Activated CD4-positive, alpha-beta T cell treated with anti-CD3 and anti-CD28 coated beads, Interleukin-10, Interleukin-2, amounts not matched to agents 100 ng/mL and 50 ng/mL, durations not matched to agents 16 hours and 8 hours (primary cell): ENCODE data around the gene S100A5.
A peak's percentile ranks its signal among the peaks of the same experiment; 100 is the strongest.

Experiments used
- DNase-seq: peaks from one replicate; pipeline ENCODE4 v3.0.0-alpha.2; 2020

The S100A5 gene

GRCh38 chr1:153503766-153504165 is 37.0 kb downstream of the S100A5 start:
- no peak for DNase-seq

DNA sequence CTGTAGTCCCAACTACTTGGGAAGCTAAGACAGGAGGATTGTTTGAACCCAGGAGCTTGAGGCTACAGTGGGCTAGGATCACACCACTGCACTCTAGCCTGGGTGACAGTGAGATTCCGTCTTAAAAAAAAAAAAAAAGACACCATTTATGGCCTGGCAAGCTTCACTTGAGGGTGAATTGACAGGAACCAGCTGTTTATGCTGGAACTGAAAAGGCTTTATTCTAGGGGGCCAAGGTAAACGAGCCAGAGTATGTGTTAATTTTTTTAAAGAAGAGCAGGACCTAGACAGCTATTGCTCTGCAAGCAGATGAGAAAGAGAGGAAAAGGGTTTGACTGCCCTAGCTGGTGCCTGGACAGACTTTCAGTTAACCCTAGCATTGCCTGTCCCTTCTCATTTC is 42.0 kb downstream of the S100A5 start:
- no peak for DNase-seq

DNA sequence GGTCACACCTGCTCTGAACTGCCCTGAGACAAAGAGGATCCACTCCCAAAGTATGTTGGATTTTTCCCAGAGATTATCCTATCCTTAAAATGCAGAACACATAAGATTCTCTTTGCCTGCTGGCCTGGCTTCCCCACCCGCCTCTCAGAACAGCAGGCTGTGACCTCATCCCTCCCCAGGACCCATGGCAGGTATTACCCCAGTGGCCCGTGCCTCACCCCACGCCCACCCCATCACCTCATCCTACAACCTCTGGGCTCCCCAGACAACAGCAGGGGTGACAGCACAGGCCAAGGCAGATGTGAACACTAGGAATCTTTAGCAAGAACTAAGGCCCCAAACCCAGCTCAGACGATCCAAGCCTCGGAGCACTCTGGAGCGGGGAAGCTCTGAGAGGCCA is 45.2 kb downstream of the S100A5 start:
- no peak for DNase-seq

GRCh38 chr1:153494976-153495535 is 45.7 kb downstream of the S100A5 start:
- DNase-seq, result peak; percentile 81

- DNase-seq, result no peak
Observed at GRCh38 chr1:153493343-153493960, 47.3 kb downstream of the S100A5 start.

DNA sequence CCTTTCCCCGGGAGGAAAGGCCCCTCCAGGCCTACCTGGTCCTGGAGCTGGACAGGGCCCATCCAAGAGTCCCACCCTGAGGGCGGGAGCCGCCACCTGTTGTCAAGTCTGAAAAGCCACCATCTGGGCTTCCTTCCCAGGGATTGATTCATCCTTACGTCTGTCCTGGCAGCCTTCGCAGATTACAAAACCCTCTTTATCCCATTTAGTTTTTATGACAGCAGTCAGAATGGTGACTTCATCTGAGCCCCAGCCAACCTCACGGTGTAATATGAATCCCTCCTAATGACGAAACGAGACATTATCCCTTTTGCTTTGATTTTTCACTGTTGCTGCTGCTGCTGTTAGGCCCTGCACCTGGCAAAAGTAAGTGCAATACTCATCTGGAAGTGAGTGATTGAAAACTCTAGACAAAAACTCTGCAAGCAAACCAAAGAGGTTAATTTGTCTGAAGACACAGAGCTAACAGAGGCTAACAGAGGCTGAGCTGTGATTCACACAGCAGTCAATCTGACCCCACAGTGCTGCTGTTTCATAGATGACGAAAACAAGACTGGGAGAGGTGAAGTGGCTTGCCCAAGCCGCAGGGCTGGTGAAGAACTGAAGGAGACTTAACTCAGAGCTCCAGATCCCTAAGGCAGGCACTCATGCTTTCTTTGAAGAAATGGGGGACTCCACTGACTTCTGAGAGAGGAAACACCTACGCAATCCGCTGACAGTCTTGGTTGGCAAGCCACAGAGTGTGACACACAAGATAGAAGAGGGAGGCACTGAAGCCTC is 50.3 kb downstream of the S100A5 start:
- DNase-seq, result peak; percentile 4

DNA sequence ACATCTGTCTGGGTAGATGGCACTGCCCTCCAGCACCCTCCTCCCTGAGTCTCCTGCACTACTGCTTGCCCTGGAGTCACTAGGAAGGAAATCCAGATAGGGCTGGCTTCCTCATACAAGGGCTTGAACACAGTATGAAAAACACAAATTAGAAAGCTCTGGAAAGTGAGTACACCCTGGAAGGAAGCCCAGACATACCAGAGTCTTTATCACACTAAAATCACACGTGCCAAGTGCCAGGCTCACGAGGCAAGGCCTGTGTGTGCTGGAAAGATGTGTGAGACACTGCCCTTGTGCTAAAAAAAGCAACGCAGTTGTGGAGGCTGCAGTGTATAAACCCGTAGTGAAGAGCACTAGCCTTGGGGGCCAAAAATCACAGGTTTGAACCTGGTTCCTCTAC is 52.0 kb downstream of the S100A5 start:
- DNase-seq, result no peak

DNA sequence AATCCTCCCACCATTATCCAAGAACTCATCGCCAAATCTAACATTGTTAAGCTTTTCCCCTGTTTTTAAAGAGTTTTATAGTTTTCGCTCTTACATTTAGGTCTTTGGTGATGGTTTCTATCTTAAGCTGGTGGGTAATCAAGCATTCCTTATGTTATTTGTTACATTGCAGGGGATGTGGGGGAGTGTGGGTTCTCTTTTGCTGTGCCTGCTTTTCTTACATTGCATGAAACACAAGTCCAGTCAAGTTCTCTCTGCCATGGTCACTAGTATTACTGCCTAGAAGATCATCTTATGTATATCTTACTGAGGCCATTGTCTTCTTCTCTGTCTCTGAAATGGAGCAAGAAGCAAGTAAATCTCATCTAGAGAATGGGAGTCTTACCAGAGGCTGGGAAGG is 53.0 kb downstream of the S100A5 start:
- no peak for DNase-seq
